Ectodermal cell (in vitro differentiated cells): ENCODE results near the gene MYOZ1. TPM values are rescaled to one million over a fixed set of nuclear protein-coding genes. Genes with fewer than 3 reads are reported as not detected.
"Not testable (repeated sequence)": the region's sequence is repeated elsewhere in the genome, so short reads cannot be mapped to it uniquely, and the experiment has no call there.

ENCODE experiments used
- H3K27ac ChIP-seq: 2 replicates; pipeline ENCODE4 v1.7.0; 2013; ENCODE audit warnings: mild to moderate bottlenecking, low read depth, low read length; ENCODE audit not compliant: insufficient read depth, poor library complexity, severe bottlenecking
- H3K27me3 ChIP-seq: 2 replicates; pipeline ENCODE4 v1.7.0; 2013; ENCODE audit warnings: mild to moderate bottlenecking, low read length; ENCODE audit not compliant: insufficient read depth, control insufficient read depth, poor library complexity, severe bottlenecking
- H3K36me3 ChIP-seq: one replicate; pipeline ENCODE4 v1.7.0; 2013; ENCODE audit warnings: low read length; ENCODE audit not compliant: control insufficient read depth, insufficient read depth
- H3K4me1 ChIP-seq: one replicate; pipeline ENCODE4 v1.7.0; 2013; ENCODE audit warnings: low read length; ENCODE audit not compliant: control insufficient read depth, insufficient read depth
- H3K4me3 ChIP-seq: 2 replicates; pipeline ENCODE4 v1.7.0; 2013; ENCODE audit warnings: low read depth, low read length, control low read depth; ENCODE audit not compliant: insufficient read depth
- H3K9me3 ChIP-seq: 2 replicates; pipeline ENCODE4 v1.7.0; 2013; ENCODE audit warnings: mild to moderate bottlenecking, low read length, moderate library complexity; ENCODE audit not compliant: control insufficient read depth
- WGBS, 2 experiments: methylation state at CpG; one replicate each; pipeline ENCODE4 v1.1.7; 2013; ENCODE audit warnings: missing lambda C conversion rate in 2 of 2; 5-methylcytosine and 5-hydroxymethylcytosine counted together
- polyA plus RNA-seq, 4 experiments: library from polyadenylated mRNA; stranded (reverse); fragments of 50-300 nt; gene quantifications; one replicate each; pipeline ENCODE4 v1.2.3, GENCODE V29; 2013

MYOZ1 gene
- 1.3 TPM for polyA plus RNA-seq (2013, experiment 1 of 4)
- polyA plus RNA-seq (2013, experiment 2 of 4) = 1.7 TPM
- 1.1 TPM for polyA plus RNA-seq (2013, experiment 3 of 4)
- 1.1 TPM for polyA plus RNA-seq (2013, experiment 4 of 4)

DNA sequence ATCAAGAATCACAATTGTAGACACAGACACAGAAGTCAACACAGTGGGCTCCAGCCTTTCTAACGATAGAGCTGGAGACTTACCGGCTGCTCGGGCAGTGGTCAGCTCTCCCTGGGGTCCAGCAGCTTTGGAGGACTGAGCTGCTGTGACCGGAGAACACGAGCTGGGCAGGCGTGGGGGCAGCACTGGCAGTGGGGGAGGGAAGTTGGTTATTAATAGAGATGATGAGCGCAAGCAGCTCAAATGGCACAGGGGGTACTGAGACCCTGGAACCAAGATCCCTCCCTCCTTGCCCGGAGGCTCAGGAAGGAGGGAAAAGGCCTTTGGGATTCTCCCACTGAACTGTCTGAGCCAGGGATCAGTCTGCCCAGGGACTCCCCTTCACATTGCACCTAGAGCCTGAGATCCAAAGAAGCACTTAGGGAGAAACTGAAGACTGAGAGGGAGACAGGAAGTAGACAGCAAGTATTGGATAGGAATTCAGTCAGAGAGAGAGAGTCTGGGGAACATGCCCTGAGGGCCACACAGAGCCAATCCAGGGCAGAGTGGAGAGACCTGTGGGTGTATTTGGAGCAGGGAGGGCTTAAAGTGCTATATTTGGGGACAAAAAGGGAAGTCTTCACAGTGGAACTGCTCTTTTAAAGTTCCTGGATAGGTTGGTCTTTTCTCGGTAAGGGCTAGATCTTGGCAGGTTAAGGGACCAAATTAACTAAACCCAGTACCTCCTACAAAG is at the start of gene MYOZ1:
TSS of gene MYOZ1 (minus strand) at position 147 of the 733 bp plus-strand sequence. CDS start 1,457 bp downstream, outside the sequence.
- WGBS, 2 experiments = 92 to 93% methylated on average over 9 of the region's 9 CpGs
- Histone ChIP-seq H3K36me3 (no peaks in the 10 kb centered on the region), H3K27ac (no peak within 1 kb of the TSS), H3K27me3 (no peaks in the 10 kb centered on the region), H3K4me3 (no peak within 1 kb of the TSS), H3K4me1 (peaks cover 5% of the 10 kb centered on the region), H3K9me3 (no peaks in the 10 kb centered on the region)

DNA sequence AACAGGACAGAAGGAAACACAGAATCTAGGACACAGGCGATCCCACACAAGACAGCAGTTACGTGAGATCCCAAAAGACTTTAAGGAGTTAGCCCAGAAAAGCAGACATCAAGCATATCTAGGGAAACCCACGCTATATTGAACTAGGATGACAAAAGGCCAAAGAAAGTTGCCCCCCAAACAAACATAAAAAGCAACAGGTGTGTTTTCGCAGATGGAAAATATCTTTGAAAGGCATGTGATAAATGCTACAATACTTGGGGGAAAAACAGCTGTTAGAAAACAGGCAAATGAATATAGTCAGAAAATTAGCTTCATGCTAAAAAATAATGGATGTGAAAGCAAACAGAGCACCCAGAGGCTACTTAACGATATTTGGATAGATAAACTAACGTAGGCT is 49.5 kb upstream of the MYOZ1 start:
- H3K9me3 ChIP-seq, H3K27me3 ChIP-seq, H3K36me3 ChIP-seq, H3K4me1 ChIP-seq, H3K27ac ChIP-seq, H3K4me3 ChIP-seq: not testable (repeated sequence)
- WGBS, 2 experiments = 98 to 99% methylated on average over 4 of the region's 6 CpGs

GRCh38 chr10:73689596-73689995 is 48.3 kb upstream of the MYOZ1 start:
- H3K27ac ChIP-seq, H3K9me3 ChIP-seq, H3K36me3 ChIP-seq, H3K27me3 ChIP-seq, H3K4me1 ChIP-seq, H3K4me3 ChIP-seq: not testable (repeated sequence)
- 98% methylated on average over 23 to 27 of the region's 28 CpGs for WGBS, 2 experiments

- no CpG with 5 or more reads among the region's 1 CpG for WGBS, 2 experiments
- H3K27ac ChIP-seq, H3K27me3 ChIP-seq, H3K4me1 ChIP-seq, H3K4me3 ChIP-seq, H3K9me3 ChIP-seq, H3K36me3 ChIP-seq: not testable (repeated sequence)
Measured at GRCh38 chr10:73687641-73688040, 46.4 kb upstream of the MYOZ1 start.

- not testable (repeated sequence) for H3K9me3 ChIP-seq, H3K4me3 ChIP-seq, H3K4me1 ChIP-seq, H3K27ac ChIP-seq, H3K36me3 ChIP-seq, H3K27me3 ChIP-seq
- 94 to 99% methylated on average over 3 to 10 of the region's 20 CpGs for WGBS, 2 experiments
Measured at GRCh38 chr10:73674546-73674945, 33.3 kb upstream of the MYOZ1 start.

DNA sequence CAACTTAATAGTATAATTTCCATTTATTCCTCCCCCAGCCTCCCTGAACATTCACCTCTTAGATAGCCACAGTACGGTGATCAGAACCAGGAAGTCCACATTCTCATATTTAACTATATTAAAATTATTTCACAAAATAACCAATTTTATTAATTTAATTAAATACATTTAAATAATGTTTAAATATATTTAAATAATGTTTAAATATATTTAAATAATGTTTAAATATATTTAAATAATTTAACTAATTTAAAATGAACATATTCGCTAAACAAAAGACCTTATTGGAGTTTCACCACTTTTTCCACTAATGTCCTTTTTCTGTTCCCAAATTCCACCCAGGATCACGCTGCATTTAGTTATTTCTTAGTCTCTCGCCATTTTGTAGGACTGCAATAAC is 27.1 kb upstream of the MYOZ1 start:
- not testable (repeated sequence) for H3K36me3 ChIP-seq, H3K4me1 ChIP-seq, H3K27me3 ChIP-seq, H3K9me3 ChIP-seq, H3K4me3 ChIP-seq, H3K27ac ChIP-seq
- 100% methylated on average over 1 of the region's 4 CpGs; no CpG with 5 or more reads in 1 of the 2 experiments for WGBS, 2 experiments

- not testable (repeated sequence) for H3K4me1 ChIP-seq, H3K9me3 ChIP-seq
Measured at GRCh38 chr10:73666153-73666809, 25.0 kb upstream of the MYOZ1 start.

GRCh38 chr10:73665581-73665980 is 24.3 kb upstream of the MYOZ1 start:
- H3K27me3 ChIP-seq, H3K9me3 ChIP-seq, H3K4me1 ChIP-seq, H3K4me3 ChIP-seq, H3K27ac ChIP-seq, H3K36me3 ChIP-seq: not testable (repeated sequence)
- WGBS, 2 experiments = 85 to 94% methylated on average over 3 of the region's 3 CpGs

More at GRCh38 chr10:73666153-73666809, 25.0 kb upstream of the MYOZ1 start:
- not testable (repeated sequence) for H3K36me3 ChIP-seq, H3K27me3 ChIP-seq, H3K27ac ChIP-seq, H3K4me3 ChIP-seq
- 91 to 92% methylated on average over 3 of the region's 5 CpGs for WGBS, 2 experiments

DNA sequence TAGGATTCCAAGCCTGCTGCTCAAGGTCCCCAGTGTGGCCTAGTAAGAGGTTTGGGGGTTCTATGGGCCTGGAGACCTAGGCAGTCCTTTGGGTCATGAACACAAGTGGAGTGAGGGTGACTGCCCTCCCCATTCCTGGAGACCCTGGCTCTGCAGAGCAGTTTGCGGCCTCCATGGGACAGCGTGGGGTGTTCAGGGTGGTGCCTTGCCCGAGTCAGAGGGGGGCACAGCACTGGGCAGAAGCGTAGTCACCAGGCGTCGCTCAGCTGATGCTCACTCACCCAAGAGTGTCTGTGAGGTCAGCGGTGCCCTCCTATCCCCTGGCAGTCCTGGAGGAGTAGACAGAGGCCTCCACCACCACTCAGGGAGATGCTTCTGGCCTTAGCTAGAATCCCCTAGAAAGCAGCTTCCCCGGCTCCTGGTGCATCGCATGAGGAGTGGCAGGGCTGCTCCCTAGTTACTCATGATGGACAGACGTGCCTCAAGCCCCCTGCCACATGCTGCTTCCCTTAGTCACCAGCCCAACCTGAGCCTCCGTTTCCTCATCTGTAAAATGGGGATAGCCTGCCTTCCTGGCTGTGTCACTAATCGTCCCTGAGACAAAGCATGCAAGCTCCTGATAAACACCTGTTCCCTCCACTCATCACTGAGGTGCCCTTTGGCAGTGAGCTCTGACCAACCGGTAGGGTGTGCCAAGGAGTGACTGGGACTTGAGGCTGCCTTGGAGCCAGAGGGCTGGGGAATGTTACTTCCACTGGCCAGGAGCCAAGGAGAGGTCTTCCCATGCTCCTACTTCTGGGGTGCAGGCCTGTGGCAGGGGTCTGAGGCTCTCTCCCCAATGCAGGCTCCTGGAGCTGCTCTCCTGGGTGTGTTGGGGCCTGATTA is 23.1 kb upstream of the MYOZ1 start:
- not testable (repeated sequence) for H3K36me3 ChIP-seq, H3K27me3 ChIP-seq, H3K4me3 ChIP-seq, H3K27ac ChIP-seq, H3K9me3 ChIP-seq, H3K4me1 ChIP-seq
- 93% methylated on average over 13 of the region's 13 CpGs for WGBS, 2 experiments

DNA sequence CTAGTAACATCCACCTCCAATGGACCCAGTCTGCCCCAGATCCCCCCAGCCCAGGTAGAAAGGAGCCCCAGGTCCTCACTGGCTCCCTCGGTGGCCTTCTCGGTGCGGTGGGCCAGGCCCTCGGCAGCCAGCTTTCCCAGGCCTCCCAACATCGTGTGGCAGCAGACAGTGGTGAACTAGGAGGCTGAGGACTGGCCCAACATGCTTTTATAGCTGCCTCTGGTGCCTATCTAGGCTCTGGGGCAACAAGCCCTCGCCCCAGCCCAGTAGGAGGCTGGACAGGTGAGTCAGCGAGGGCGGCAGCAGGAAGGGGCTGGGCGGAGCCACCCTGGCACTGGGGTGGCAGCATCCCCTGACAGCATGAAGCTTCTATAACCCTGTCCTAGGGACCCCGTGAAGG is 22.3 kb upstream of the MYOZ1 start:
- not testable (repeated sequence) for H3K4me1 ChIP-seq, H3K9me3 ChIP-seq, H3K4me3 ChIP-seq, H3K27ac ChIP-seq, H3K27me3 ChIP-seq, H3K36me3 ChIP-seq
- 87 to 89% methylated on average over 10 of the region's 10 CpGs for WGBS, 2 experiments
